T-helper 1 cell treated with Interleukin-12 subunit alpha and Interleukin-12 subunit beta and Interleukin-4 antibody, amounts not matched to agents 30 μg/mL and 1 μg/mL, for 36 hours (primary cell): ENCODE measurements around the gene CHST15.

Experiments used
- H3K27ac Mint-ChIP-seq: one replicate; pipeline ENCODE4 v1.8.0; 2021; ENCODE audit warnings: mild to moderate bottlenecking, mixed read lengths
- H3K27me3 Mint-ChIP-seq: one replicate; pipeline ENCODE4 v1.8.0; 2021; ENCODE audit warnings: low read depth, mixed read lengths
- H3K36me3 Mint-ChIP-seq: one replicate; pipeline ENCODE4 v1.8.0; 2021; ENCODE audit warnings: low read depth, mixed read lengths
- H3K4me1 Mint-ChIP-seq: one replicate; pipeline ENCODE4 v1.8.0; 2021; ENCODE audit warnings: low read depth, mixed read lengths
- H3K4me3 Mint-ChIP-seq: one replicate; pipeline ENCODE4 v1.8.0; 2021; ENCODE audit warnings: mild to moderate bottlenecking, moderate library complexity, mixed read lengths
- H3K9me3 Mint-ChIP-seq: one replicate; pipeline ENCODE4 v1.8.0; 2021; ENCODE audit warnings: mixed read lengths

Gene CHST15

DNA sequence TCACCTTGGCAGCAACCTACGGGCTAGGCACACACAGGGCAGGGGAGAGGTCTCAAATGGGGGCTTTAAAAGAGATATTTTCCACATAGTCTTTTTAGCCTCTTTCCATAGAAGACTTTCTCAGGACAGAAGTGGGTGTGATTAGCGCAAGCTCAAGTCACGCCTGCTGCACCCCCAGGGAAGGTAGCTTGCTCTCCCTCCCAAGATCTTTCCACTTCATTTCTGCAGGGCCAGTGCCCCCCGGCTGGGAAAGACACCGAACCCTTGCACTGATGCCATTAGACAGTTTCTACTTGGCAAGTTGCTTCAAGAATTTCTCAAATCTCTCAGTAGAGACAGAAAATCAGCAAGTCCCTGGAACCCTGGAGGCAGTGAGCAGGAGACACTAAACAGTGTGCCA is 19.4 kb downstream of the CHST15 start:
- Mint-ChIP-seq H3K4me1 (peaks cover 12% of the 10 kb centered on the region), H3K27ac (no peak overlapping the region), H3K4me3 (no peak overlapping the region), H3K27me3 (peaks cover 18% of the 10 kb centered on the region), H3K36me3 (no peaks in the 10 kb centered on the region), H3K9me3 (no peaks in the 10 kb centered on the region)

DNA sequence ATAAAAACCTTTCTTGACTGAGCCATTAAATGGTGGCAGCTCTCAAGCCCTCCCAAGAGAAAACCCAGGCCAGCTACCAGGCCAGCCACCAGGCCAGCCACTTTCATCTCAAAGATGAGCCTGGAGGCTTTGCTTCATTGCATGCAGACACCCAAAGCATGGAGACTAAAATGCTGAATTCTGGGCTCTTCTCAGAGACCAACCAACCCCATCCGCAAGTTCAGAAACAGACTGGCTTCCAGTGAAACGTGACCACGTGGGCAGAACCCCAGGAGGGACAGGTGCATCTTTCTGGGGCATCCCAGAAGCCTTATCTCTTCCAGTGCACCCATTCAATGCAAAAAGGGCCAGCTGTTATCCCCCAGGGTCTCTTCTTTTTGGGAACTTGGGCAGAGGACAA is 20.9 kb downstream of the CHST15 start:
- Mint-ChIP-seq H3K36me3 (no peaks in the 10 kb centered on the region), H3K9me3 (no peaks in the 10 kb centered on the region), H3K27ac (no peak overlapping the region), H3K27me3 (peaks cover 18% of the 10 kb centered on the region), H3K4me1 (peaks cover 12% of the 10 kb centered on the region), H3K4me3 (no peak overlapping the region)

GRCh38 chr10:124072106-124072505 is 21.3 kb downstream of the CHST15 start:
- H3K4me1 Mint-ChIP-seq: peaks cover 12% of the 10 kb centered on the region
- H3K4me3 Mint-ChIP-seq: no peak overlapping the region
- peaks cover 18% of the 10 kb centered on the region for H3K27me3 Mint-ChIP-seq
- no peak overlapping the region for H3K27ac Mint-ChIP-seq
- no peaks in the 10 kb centered on the region for H3K9me3 Mint-ChIP-seq
- no peaks in the 10 kb centered on the region for H3K36me3 Mint-ChIP-seq

DNA sequence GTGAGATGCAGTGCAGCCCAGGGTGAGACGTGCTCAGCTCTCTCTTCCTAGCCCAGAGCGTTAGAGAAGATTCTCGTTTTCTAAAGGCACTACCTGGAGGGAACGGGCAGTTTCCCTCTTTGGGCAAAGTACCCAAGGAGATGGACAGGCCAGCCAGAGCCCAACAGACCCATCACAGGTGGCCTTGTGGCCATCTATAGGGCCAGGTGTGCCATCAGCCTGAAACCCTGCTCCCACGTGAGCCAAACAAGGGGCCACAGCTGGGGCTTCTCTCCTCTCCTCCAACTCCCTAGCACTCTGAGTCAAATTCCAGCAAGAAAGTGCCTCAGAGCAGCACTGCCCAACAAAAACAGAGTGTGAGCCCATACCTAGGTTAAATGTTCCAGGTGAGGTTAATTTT is 22.3 kb downstream of the CHST15 start:
- no peaks in the 10 kb centered on the region for H3K9me3 Mint-ChIP-seq
- H3K27ac Mint-ChIP-seq: no peak overlapping the region
- peaks cover 18% of the 10 kb centered on the region for H3K27me3 Mint-ChIP-seq
- H3K4me1 Mint-ChIP-seq: peaks cover 13% of the 10 kb centered on the region
- no peak overlapping the region for H3K4me3 Mint-ChIP-seq
- no peaks in the 10 kb centered on the region for H3K36me3 Mint-ChIP-seq

- H3K4me3 Mint-ChIP-seq: no peak overlapping the region
- peaks cover 13% of the 10 kb centered on the region for H3K4me1 Mint-ChIP-seq
- H3K27me3 Mint-ChIP-seq: peaks cover 20% of the 10 kb centered on the region
- no peaks in the 10 kb centered on the region for H3K9me3 Mint-ChIP-seq
- no peaks in the 10 kb centered on the region for H3K36me3 Mint-ChIP-seq
- no peak overlapping the region for H3K27ac Mint-ChIP-seq
Measured at GRCh38 chr10:124070666-124071065, 22.7 kb downstream of the CHST15 start.

DNA sequence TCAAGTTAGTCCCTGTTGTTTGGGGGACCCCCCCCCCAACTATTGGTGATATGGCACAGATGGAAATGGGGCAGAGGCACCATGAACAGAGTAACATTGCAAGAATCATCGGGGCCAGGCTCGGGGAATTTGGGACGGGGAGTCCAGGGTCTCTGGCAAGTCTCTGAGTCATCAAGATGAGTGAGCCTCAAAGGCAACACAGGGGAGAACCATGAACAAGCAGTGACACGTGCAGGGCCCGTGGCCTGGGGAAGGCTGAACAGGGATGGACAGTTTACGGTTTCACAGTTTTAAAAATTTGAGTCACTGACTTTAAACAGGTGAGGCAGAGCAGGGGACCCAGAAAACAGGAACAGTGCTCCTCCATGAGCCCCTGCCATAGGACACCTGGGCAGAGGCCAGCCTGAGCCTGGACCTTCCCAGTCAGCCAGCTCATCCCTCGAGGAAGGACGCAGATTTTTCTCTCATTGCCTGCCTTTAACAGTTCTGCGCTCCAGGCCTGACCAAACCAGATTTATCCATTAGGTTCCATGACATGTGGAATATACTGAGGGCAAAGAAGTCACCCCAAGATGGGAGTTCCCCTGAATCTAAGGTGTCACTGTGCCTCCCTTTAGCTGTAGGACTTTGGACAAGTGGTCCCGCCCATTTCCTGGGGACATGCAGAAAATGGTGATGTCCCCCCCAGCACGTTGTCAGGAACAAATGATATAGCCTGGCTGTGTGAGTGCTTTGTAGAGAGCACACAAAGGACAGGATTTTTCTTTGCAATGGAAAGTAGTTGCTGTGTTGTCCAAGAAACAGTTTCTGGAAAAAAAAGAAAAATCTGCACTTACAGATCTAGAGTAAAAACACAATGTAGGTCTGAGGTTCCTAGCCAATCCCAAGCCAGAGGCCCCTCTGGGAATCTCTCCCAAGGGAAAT is 23.8 kb downstream of the CHST15 start:
- peaks cover 16% of the 10 kb centered on the region for H3K4me1 Mint-ChIP-seq
- H3K4me3 Mint-ChIP-seq: no peak overlapping the region
- no peak overlapping the region for H3K27ac Mint-ChIP-seq
- H3K27me3 Mint-ChIP-seq: peaks cover 23% of the 10 kb centered on the region
- no peaks in the 10 kb centered on the region for H3K9me3 Mint-ChIP-seq
- no peaks in the 10 kb centered on the region for H3K36me3 Mint-ChIP-seq

DNA sequence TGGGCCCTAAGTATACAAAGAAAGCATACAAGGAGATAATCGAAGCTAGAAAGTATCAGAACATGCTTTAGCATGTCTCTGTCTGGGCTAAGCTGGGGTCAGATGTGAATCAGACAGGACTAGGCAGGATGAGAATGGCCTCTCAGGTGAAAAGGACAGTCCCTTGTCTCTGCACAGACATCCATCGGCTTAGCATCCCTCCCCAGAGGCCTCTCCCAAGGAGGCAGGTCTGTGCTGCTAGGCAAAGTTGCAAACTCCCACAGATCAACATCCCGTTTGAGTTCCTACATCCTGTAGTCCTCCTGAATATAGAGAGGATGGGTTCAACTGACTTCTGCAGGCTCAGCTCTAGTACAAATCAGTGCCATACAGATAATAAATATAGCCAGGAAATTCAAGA is 24.5 kb downstream of the CHST15 start:
- Mint-ChIP-seq H3K27ac (no peak overlapping the region), H3K36me3 (no peaks in the 10 kb centered on the region), H3K27me3 (peaks cover 23% of the 10 kb centered on the region), H3K4me3 (no peak overlapping the region), H3K9me3 (no peaks in the 10 kb centered on the region), H3K4me1 (peaks cover 17% of the 10 kb centered on the region)

GRCh38 chr10:124067825-124068400 is 25.5 kb downstream of the CHST15 start:
- peaks cover 20% of the 10 kb centered on the region for H3K4me1 Mint-ChIP-seq
- no peaks in the 10 kb centered on the region for H3K9me3 Mint-ChIP-seq
- no peaks in the 10 kb centered on the region for H3K36me3 Mint-ChIP-seq
- no peak overlapping the region for H3K4me3 Mint-ChIP-seq
- H3K27me3 Mint-ChIP-seq: peaks cover 15% of the 10 kb centered on the region
- H3K27ac Mint-ChIP-seq: no peak overlapping the region

DNA sequence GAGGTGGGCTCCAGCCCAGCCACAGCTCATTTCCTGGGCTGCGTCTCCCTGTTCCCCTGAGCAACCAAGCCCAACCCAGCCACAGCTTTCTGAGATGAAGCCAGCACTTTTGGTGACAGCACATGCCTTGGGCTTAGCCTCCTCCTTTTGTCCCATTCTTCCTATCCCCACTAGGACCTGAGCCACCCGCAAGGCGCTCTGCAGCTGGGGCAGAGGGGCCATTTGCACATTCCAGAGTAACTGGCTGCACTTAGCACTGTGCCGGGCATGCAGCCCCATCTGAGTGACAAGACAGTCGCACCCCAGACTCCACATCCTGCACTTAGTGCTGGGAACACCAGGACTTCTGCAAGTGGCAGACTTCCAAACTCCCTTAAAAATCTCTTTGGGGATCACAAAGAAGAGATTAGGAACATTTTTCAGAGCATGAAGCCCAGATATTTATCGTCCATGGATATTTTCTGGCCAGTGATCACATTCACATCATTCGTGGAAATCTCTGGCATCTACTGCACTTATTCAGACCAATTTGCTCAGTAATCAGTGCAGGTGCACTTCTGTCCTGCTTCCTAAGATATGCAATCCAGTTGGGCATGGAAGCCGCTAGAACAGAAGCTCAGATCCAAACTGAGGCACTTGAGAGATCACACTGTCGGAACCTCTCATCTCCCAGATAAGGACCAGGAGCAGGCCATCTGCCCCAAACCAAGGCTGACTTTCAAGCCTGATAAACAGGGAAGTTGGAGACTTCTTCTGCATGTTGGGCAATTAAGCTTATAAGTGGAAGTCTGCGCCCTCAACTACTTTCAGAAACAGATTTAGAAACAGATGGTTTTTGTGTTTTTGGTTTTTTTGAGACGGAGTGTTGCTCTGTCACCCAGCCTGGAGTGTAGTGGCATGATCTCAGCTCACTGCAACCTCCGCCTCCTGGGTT is 26.4 kb downstream of the CHST15 start:
- Mint-ChIP-seq H3K27me3 (peaks cover 11% of the 10 kb centered on the region), H3K9me3 (no peaks in the 10 kb centered on the region), H3K36me3 (no peaks in the 10 kb centered on the region), H3K27ac (no peak overlapping the region), H3K4me3 (no peak overlapping the region), H3K4me1 (peaks cover 22% of the 10 kb centered on the region)

DNA sequence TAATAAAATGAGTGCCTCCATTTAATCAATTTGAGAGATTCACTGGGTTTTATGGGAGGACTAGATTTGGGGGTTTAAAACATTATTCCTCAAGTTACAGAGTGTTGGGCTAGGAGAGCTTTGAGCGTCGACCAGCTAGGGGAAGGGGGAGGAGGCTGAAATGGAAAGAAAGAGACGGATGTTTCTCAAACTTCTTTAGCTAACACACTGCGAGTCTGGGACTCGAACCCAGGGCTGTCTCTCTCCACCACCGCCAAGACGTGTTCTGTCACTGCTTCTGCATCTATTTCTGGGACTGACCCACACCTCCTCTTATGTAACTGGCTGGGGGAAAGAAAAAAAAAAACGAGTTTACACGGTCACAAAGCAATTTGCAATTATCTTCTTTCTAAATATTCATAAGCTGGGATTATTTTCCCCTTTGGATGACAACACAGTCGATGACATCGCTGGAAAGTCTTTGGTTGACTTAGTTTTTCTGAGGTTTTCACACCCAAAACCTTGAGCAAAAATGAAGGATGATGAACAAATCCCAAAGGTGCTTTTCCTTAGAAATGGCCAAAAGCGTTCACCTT is 27.2 kb downstream of the CHST15 start:
- Mint-ChIP-seq H3K36me3 (no peaks in the 10 kb centered on the region), H3K4me1 (peaks cover 18% of the 10 kb centered on the region), H3K27ac (no peak overlapping the region), H3K4me3 (no peak overlapping the region), H3K27me3 (peaks cover 7% of the 10 kb centered on the region), H3K9me3 (no peaks in the 10 kb centered on the region)

GRCh38 chr10:124065382-124066125 is 27.8 kb downstream of the CHST15 start:
- Mint-ChIP-seq H3K9me3 (no peaks in the 10 kb centered on the region), H3K4me1 (peaks cover 18% of the 10 kb centered on the region), H3K36me3 (no peaks in the 10 kb centered on the region), H3K4me3 (no peak overlapping the region), H3K27ac (no peak overlapping the region), H3K27me3 (peaks cover 7% of the 10 kb centered on the region)

- H3K27me3 Mint-ChIP-seq: peaks cover 7% of the 10 kb centered on the region
- no peaks in the 10 kb centered on the region for H3K36me3 Mint-ChIP-seq
- H3K27ac Mint-ChIP-seq: peak overlapping the region; percentile 84
- peaks cover 18% of the 10 kb centered on the region for H3K4me1 Mint-ChIP-seq
- peak overlapping the region; percentile 79 for H3K4me3 Mint-ChIP-seq
- no peaks in the 10 kb centered on the region for H3K9me3 Mint-ChIP-seq
Measured at GRCh38 chr10:124064676-124065075, 28.7 kb downstream of the CHST15 start.

GRCh38 chr10:124063750-124064603 is 29.4 kb downstream of the CHST15 start:
- Mint-ChIP-seq H3K4me1 (peaks cover 18% of the 10 kb centered on the region), H3K27me3 (peaks cover 7% of the 10 kb centered on the region), H3K9me3 (no peaks in the 10 kb centered on the region), H3K27ac (no peak overlapping the region), H3K4me3 (no peak overlapping the region), H3K36me3 (no peaks in the 10 kb centered on the region)
